Measurements from ENCODE around the gene STH. TPM values are rescaled to one million over a fixed set of nuclear protein-coding genes. Genes with fewer than 3 reads are reported as not detected.
A peak's percentile ranks its signal among the peaks of the same experiment; 100 is the strongest.
"Not testable (repeated sequence)": the region's sequence is repeated elsewhere in the genome, so short reads cannot be mapped to it uniquely, and the experiment has no call there.

STH gene
- total and polyA plus RNA-seq, 12 donors = not detected

DNA sequence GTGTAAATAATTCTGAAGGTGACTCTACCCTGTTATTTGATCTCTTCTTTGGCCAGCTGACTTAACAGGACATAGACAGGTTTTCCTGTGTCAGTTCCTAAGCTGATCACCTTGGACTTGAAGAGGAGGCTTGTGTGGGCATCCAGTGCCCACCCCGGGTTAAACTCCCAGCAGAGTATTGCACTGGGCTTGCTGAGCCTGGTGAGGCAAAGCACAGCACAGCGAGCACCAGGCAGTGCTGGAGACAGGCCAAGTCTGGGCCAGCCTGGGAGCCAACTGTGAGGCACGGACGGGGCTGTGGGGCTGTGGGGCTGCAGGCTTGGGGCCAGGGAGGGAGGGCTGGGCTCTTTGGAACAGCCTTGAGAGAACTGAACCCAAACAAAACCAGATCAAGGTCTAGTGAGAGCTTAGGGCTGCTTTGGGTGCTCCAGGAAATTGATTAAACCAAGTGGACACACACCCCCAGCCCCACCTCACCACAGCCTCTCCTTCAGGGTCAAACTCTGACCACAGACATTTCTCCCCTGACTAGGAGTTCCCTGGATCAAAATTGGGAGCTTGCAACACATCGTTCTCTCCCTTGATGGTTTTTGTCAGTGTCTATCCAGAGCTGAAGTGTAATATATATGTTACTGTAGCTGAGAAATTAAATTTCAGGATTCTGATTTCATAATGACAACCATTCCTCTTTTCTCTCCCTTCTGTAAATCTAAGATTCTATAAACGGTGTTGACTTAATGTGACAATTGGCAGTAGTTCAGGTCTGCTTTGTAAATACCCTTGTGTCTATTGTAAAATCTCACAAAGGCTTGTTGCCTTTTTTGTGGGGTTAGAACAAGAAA is 5.1 kb downstream of the STH start:
- WGBS, 2 donors = 37 to 40% methylated on average over 6 of the region's 6 CpGs
- Histone ChIP-seq H3K27ac (no peak overlapping the region), H3K4me3 (no peak overlapping the region), H3K27me3 (no peaks in the 10 kb centered on the region), H3K4me1 (peaks cover 0 to 15% (median 0%) of the 10 kb centered on the region in 9 donors), H3K9me3 (no peaks in the 10 kb centered on the region), H3K36me3 (no peaks in the 10 kb centered on the region)
- TF ChIP-seq, protein P1, sequence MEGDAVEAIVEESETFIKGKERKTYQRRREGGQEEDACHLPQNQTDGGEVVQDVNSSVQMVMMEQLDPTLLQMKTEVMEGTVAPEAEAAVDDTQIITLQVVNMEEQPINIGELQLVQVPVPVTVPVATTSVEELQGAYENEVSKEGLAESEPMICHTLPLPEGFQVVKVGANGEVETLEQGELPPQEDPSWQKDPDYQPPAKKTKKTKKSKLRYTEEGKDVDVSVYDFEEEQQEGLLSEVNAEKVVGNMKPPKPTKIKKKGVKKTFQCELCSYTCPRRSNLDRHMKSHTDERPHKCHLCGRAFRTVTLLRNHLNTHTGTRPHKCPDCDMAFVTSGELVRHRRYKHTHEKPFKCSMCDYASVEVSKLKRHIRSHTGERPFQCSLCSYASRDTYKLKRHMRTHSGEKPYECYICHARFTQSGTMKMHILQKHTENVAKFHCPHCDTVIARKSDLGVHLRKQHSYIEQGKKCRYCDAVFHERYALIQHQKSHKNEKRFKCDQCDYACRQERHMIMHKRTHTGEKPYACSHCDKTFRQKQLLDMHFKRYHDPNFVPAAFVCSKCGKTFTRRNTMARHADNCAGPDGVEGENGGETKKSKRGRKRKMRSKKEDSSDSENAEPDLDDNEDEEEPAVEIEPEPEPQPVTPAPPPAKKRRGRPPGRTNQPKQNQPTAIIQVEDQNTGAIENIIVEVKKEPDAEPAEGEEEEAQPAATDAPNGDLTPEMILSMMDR (IDR thresholded peaks at IDR 0.05) = no peak
- ATAC-seq = peak in 7 of 8 donors; percentile 50 to 81 (median 74)
- DNase-seq = peak; percentile 23 to 56
- intact Hi-C loops (cut with DNase I) = loop anchor here in 9 of 10 donors (1.0 to 10.0 kb wide), 7 partner anchors 29 to 281 kb away; partner anchors contain the start of gene KANSL1 (in 1 of the 9)

DNA sequence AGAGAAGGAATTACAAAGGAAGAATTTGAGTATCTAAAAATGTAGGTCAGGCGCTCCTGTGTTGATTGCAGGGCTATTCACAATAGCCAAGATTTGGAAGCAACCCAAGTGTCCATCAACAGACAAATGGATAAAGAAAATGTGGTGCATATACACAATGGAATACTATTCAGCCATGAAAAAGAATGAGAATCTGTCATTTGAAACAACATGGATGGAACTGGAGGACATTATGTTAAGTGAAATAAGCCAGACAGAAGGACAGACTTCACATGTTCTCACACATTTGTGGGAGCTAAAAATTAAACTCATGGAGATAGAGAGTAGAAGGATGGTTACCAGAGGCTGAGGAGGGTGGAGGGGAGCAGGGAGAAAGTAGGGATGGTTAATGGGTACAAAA is 7.0 kb downstream of the STH start:
- H3K9me3 ChIP-seq, H3K27ac ChIP-seq, H3K4me3 ChIP-seq, H3K36me3 ChIP-seq, DNase-seq, ATAC-seq, H3K27me3 ChIP-seq: not testable (repeated sequence)
- intact Hi-C loops (cut with DNase I) = loop anchor here in 2 of 10 donors (5.0 to 10.0 kb wide), 2 partner anchors 279 to 741 kb away; no protein-coding TSS in a partner anchor
- WGBS, 2 donors = 96 to 97% methylated on average over 1 of the region's 1 CpG
- H3K4me1 ChIP-seq = peaks cover 0 to 15% (median 0%) of the 10 kb centered on the region in 9 donors

DNA sequence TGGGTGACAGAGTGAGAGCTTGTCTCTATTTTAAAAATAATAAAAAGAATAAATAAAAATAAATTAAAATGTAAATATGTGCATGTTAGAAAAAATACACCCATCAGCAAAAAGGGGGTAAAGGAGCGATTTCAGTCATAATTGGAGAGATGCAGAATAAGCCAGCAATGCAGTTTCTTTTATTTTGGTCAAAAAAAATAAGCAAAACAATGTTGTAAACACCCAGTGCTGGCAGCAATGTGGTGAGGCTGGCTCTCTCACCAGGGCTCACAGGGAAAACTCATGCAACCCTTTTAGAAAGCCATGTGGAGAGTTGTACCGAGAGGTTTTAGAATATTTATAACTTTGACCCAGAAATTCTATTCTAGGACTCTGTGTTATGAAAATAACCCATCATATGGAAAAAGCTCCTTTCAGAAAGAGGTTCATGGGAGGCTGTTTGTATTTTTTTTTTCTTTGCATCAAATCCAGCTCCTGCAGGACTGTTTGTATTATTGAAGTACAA is 8.5 kb downstream of the STH start:
- no peaks in the 10 kb centered on the region for H3K27me3 ChIP-seq
- DNase-seq (no peak), ATAC-seq (no peak)
- peaks cover 0 to 15% (median 0%) of the 10 kb centered on the region in 9 donors for H3K4me1 ChIP-seq
- H3K9me3 ChIP-seq = no peaks in the 10 kb centered on the region
- H3K27ac ChIP-seq = no peak overlapping the region
- intact Hi-C loops (cut with DNase I) = loop anchor here in 2 of 10 donors (5.0 to 10.0 kb wide), 2 partner anchors 277 to 740 kb away; no protein-coding TSS in a partner anchor
- H3K4me3 ChIP-seq = no peak overlapping the region
- no peaks in the 10 kb centered on the region for H3K36me3 ChIP-seq
- TF ChIP-seq, protein P1 (IDR thresholded peaks at IDR 0.05) = no peak
- WGBS, 2 donors = 58 to 64% methylated on average over 2 of the region's 2 CpGs

DNA sequence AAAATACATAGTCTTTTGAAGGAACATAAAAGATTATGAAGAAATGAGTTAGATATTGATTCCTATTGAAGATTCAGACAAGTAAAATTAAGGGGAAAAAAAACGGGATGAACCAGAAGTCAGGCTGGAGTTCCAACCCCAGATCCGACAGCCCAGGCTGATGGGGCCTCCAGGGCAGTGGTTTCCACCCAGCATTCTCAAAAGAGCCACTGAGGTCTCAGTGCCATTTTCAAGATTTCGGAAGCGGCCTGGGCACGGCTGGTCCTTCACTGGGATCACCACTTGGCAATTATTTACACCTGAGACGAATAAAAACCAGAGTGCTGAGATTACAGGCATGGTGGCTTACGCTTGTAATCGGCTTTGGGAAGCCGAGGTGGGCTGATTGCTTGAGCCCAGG is 9.5 kb downstream of the STH start:
- no peaks in the 10 kb centered on the region for H3K9me3 ChIP-seq
- DNase-seq (no peak), ATAC-seq (no peak)
- no peaks in the 10 kb centered on the region for H3K36me3 ChIP-seq
- no peak overlapping the region for H3K4me3 ChIP-seq
- no peaks in the 10 kb centered on the region for H3K27me3 ChIP-seq
- TF ChIP-seq, protein P1 (IDR thresholded peaks at IDR 0.05) = no peak
- WGBS, 2 donors = 91 to 95% methylated on average over 9 of the region's 9 CpGs
- intact Hi-C loops (cut with DNase I) = loop anchor here in 2 of 10 donors (5.0 to 10.0 kb wide), 2 partner anchors 276 to 739 kb away; no protein-coding TSS in a partner anchor
- no peak overlapping the region for H3K27ac ChIP-seq
- H3K4me1 ChIP-seq = peaks cover 0 to 10% (median 0%) of the 10 kb centered on the region in 9 donors
